Keratinocyte (primary cell): Measurements from ENCODE around the gene DDX28.

ENCODE experiments used
- CTCF ChIP-seq, 3 experiments: IDR thresholded peaks in 1 of 3; conservative IDR thresholded peaks in 1 of 3; optimal IDR thresholded peaks in 1 of 3; 2 replicates in 2 of 3; 3 replicates in 1 of 3; pipeline versions ENCODE3 to v1.5.1; 2011; ENCODE audit warnings: low read length in 3 of 3, mild to moderate bottlenecking in 3 of 3, moderate library complexity in 2 of 3, control low read depth in 1 of 3, inconsistent platforms in 1 of 3; ENCODE audit not compliant: insufficient read depth in 2 of 3; ENCODE audit errors: extremely low read depth in 1 of 3
- EZH2 ChIP-seq: IDR thresholded peaks from one replicate; pipeline ENCODE4 v1.6.1; 2012; ENCODE audit warnings: inconsistent platforms, mild to moderate bottlenecking, low read length, moderate library complexity

GRCh38 chr16:67971111-67971510 is 51.9 kb downstream of the DDX28 start:
- TF ChIP-seq CTCF (optimal IDR thresholded peaks at IDR 0.05 in 1 of 3, IDR thresholded peaks at IDR 0.05 in 1 of 3, conservative IDR thresholded peaks at IDR 0.05 in 1 of 3; ENCODE audit: extremely low read depth in 1 of 3, insufficient read depth in 2 of 3, low read length in 3 of 3) (no peak), EZH2 (no peak)
